HG02623 (cell line): Measurements from ENCODE around the gene RCCD1.

Experiments used
- ATAC-seq: cut with Tn5 transposase; IDR thresholded peaks from one replicate; pipeline ENCODE4 v1.9.1; 2021; ENCODE audit warnings: moderate library complexity; ENCODE audit not compliant: unreplicated experiment

The RCCD1 gene

GRCh38 chr15:90942354-90943120 is 12.1 kb upstream of the RCCD1 start:
- ATAC-seq: no peak

DNA sequence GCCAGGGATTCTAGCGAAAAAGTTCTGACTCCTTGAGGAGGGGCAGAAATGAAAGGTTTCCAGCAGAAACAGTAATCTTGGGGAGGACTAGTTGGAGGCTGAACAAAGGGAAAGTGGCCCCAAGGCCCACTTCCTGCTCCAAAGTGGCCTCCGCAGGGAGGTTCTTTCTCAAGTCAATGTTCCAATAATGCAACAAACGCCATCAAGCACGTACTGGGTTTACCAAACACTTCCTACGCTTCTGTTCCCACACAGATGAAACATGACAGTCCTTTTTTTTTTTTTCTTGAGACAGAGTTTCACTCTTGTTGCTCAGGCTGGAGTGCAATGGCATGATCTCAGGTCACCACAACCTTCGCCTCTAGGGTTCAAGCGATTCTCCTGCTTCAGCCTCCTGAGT is 9.6 kb upstream of the RCCD1 start:
- no peak for ATAC-seq

DNA sequence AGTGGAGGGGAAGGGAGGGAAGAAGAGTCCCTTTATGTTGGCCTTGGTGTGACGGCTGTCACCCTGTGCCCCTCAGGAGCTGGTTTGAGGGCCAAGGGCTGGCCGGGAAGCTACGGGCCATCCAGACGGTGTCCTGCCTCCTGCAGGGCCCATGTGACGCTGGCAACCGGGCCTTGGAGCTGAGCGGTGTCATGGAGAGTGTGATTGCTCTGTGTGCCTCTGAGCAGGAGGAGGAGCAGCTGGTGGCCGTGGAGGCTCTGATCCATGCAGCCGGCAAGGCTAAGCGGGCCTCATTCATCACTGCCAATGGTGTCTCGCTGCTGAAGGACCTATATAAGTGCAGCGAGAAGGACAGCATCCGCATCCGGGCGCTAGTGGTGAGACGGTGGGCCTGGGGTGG is 8.1 kb upstream of the RCCD1 start:
- no peak for ATAC-seq

- no peak for ATAC-seq
Measured at GRCh38 chr15:90946941-90947576, 7.6 kb upstream of the RCCD1 start.

DNA sequence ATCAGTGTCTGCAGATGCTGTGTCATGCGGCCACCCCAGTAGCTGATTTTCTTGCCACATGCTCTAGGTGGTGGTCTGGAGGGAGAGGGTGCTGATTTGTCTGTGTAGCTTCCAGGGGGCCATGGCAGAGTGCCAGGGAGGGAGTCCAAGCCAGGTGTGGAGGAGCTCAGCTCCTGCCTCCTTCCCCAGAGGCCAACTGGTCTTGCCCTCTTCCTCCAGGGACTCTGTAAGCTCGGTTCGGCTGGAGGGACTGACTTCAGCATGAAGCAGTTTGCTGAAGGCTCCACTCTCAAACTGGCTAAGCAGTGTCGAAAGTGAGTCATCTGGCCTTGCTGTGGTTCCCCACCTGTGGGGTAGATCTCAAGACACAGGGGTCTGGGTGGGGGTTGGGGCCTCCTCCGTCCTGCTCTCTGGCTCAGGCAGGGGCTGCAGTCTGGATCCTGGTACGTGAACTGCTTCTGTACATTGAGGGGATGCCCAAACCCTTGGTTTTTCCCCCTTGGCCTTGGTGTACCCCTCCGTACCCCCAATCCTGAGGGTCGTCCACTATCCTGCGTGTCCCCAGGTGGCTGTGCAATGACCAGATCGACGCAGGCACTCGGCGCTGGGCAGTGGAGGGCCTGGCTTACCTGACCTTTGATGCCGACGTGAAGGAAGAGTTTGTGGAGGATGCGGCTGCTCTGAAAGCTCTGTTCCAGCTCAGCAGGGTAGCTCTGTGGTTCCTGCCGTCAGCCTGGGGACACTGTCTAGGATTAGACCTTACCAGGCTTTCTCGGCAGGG is 6.9 kb upstream of the RCCD1 start:
- ATAC-seq: no peak

DNA sequence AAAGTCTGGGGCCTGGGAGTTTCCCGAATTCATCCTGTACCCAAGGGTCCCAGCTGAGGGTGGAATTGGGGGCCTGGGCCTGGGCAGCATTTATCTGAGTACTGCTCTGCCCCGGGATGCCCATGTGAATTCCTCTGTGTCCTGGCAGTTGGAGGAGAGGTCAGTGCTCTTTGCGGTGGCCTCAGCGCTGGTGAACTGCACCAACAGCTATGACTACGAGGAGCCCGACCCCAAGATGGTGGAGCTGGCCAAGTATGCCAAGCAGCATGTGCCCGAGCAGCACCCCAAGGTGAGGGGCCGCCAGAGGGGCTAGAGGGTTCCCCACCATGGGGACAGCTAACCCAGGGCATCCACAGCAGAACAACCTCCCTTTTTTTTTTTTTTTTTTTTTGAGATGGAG is 6.2 kb upstream of the RCCD1 start:
- no peak for ATAC-seq

GRCh38 chr15:90949979-90950675 is 4.6 kb upstream of the RCCD1 start:
- ATAC-seq: no peak

- ATAC-seq: no peak
Measured at GRCh38 chr15:90950676-90951075, 4.0 kb upstream of the RCCD1 start.

DNA sequence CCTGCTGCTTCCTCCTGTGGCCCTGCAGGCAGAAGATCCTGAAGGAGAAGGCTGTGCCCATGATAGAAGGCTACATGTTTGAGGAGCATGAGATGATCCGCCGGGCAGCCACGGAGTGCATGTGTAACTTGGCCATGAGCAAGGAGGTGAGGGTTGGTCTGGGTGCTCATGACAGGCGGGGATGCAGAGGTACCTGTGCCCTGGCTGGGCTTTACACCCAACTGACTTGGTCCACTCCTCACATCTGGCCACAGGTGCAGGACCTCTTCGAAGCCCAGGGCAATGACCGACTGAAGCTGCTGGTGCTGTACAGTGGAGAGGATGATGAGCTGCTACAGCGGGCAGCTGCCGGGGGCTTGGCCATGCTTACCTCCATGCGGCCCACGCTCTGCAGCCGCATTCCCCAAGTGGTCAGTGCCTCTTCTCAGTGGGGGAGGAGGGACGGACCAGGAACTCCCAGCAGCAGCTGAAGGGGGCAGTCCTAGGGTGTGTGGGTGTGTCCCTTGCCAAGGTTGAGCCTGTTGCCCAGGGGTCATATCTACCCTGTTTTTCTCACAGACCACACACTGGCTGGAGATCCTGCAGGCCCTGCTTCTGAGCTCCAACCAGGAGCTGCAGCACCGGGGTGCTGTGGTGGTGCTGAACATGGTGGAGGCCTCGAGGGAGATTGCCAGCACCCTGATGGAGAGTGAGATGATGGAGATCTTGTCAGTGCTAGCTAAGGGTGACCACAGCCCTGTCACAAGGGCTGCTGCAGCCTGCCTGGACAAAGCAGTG is 1.6 kb upstream of the RCCD1 start:
- ATAC-seq: no peak

- ATAC-seq: no peak
Measured at GRCh38 chr15:90953947-90954711, 555 bp upstream of the RCCD1 start.

GRCh38 chr15:90955624-90956273 is 1.1 kb downstream of the RCCD1 start:
- ATAC-seq: no peak

GRCh38 chr15:90956274-90957030 is 1.8 kb downstream of the RCCD1 start:
- no peak for ATAC-seq

DNA sequence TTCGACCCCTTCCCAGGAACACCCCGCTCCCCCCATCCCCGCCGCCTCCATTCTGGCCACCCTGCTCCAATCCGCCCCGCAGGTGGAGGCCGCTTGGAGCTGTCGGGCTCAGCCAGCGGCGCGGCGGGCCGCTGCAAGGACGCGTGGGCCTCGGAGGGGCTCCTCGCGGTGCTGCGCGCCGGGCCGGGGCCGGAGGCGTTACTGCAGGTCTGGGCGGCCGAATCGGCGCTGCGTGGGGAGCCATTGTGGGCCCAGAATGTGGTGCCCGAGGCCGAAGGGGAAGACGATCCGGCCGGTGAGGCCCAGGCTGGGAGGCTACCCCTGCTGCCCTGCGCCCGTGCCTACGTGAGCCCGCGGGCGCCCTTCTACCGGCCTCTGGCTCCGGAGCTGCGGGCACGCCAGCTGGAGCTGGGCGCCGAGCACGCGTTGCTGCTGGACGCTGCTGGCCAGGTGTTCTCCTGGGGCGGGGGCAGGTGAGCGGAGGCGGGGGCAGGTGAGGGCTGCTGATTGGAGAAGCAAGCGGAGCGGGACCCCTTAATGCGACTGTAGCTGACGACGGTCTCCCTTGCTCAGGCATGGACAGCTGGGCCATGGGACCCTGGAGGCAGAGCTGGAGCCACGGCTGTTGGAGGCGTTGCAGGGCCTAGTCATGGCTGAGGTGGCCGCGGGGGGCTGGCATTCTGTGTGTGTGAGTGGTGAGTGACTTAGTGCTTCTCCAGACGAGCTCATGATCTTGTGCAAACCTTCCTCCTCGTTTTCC is 2.5 kb downstream of the RCCD1 start:
- ATAC-seq: no peak

DNA sequence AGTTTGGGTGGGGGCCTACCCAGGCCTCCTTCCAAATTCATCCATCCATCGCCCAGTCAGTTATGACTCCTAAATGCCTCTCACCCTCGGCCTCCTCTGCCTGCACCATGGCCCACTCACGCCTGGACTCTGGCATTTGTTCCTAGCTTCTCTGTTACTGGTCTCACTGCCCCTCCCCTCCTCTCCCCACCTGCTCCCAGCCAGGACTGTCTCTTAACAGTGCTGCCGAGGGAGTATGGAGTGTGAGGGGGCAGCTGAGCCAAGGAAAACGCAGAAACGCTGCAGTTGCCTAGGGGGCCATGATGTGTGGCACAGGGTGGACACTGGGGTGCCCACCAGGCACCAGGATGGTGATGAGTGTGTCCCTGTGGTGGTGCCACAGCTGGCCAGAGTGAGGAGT is 3.1 kb downstream of the RCCD1 start:
- ATAC-seq: no peak

GRCh38 chr15:90959028-90959595 is 4.4 kb downstream of the RCCD1 start:
- ATAC-seq: no peak

DNA sequence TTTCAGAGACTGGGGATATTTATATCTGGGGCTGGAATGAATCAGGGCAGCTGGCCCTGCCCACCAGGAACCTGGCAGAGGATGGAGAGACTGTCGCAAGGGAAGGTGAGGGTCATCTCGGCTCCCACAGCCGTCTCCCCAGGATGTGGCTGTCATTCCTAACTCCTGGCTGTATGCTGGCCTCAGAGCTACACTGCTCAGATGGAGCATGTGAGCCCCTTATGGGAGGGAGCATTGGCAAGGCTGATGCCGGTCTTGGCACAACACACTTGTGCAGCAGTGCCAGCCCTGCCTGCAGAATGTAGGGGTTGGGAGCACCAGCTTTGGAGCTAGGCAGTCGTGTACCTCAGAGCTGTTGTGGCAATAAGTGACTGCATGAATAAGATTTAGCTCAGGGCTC is 5.2 kb downstream of the RCCD1 start:
- ATAC-seq: no peak

DNA sequence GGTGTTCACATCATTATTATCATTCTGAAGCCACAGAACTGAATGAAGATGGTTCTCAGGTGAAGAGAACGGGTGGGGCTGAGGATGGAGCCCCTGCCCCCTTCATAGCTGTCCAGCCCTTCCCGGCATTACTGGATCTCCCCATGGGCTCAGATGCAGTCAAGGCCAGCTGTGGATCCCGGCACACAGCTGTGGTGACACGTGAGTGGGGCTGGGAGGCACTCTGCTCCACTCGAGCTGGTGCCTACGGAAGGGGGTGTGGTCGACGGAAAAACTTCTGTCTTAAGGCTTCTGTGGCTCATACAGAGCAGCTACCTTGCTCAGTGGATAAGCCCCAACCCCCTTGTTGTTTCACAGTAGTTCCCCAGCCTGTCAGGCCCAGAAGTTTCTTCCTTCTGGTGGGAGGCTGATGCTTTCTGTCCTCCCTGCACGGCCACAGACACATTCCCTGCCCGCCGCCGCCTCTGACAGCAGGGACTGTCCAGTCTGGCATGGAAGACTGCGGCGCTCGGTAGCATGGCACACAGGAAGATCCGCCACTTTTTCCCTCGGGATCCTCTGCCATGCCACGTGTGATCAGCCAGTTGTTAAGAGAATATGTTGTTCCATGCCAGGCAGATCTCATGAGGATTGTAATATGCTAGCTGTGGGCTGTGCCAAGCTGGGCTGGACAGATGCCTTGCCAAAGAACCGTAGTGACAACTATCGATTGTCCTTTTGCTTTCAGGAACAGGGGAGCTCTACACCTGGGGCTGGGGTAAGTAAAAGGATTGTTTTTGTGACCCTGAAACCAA is 5.8 kb downstream of the RCCD1 start:
- ATAC-seq: no peak
